Activated CD8-positive, alpha-beta T cell treated with anti-CD3 and anti-CD28 coated beads, Interleukin-2, amount 10 ng/mL, durations not matched to agents 7 days and 5 days (primary cell): Measurements from ENCODE around the gene MEOX2. TPM values are rescaled to one million over a fixed set of nuclear protein-coding genes. Genes with fewer than 3 reads are reported as not detected.

Source experiments
- ATAC-seq: fragments of 150-1000 bp; cut with Tn5 transposase; one replicate; pipeline ENCODE4 v1.10.0; 2021; ENCODE audit warnings: moderate library complexity
- CTCF ChIA-PET: fragments of 350-600 bp; sonication (Branson Sonifier 250); formaldehyde crosslinking; loops from one replicate; lab custom pipeline; 2021; ENCODE audit warnings: antibody characterized with exemption; lab: Charles Lee
- POLR2A ChIA-PET: fragments of 350-600 bp; sonication (Branson Sonifier 250); formaldehyde crosslinking; loops from one replicate; lab custom pipeline; 2021; ENCODE audit warnings: antibody characterized with exemption; lab: Charles Lee
- DNase-seq: peaks from one replicate; pipeline ENCODE4 v3.0.0-alpha.2; 2020
- H3K27ac Mint-ChIP-seq: one replicate; pipeline ENCODE4 v1.8.0; 2021; ENCODE audit warnings: mild to moderate bottlenecking, mixed read lengths
- H3K27me3 Mint-ChIP-seq: one replicate; pipeline ENCODE4 v1.8.0; 2021; ENCODE audit warnings: low read depth, mixed read lengths
- H3K36me3 Mint-ChIP-seq: one replicate; pipeline ENCODE4 v1.8.0; 2021; ENCODE audit warnings: low read depth, mixed read lengths
- H3K4me1 Mint-ChIP-seq: one replicate; pipeline ENCODE4 v1.8.0; 2021; ENCODE audit warnings: low read depth, mixed read lengths
- H3K4me3 Mint-ChIP-seq: one replicate; pipeline ENCODE4 v1.8.0; 2021; ENCODE audit warnings: mild to moderate bottlenecking, mixed read lengths
- H3K9me3 Mint-ChIP-seq: one replicate; pipeline ENCODE4 v1.8.0; 2022; ENCODE audit warnings: mixed read lengths; ENCODE audit not compliant: insufficient read depth
- total RNA-seq, 2 experiments: library from RNA; stranded (reverse); gene quantifications; one replicate each; pipeline ENCODE4 v1.2.3, GENCODE V29; 2021

MEOX2 gene
- total RNA-seq, 2 experiments from 2014 or later, result not detected

- no peak for ATAC-seq
- no peak overlapping the region for H3K4me3 Mint-ChIP-seq
- no peaks in the 10 kb centered on the region for H3K4me1 Mint-ChIP-seq
- H3K36me3 Mint-ChIP-seq, result no peaks in the 10 kb centered on the region
- no peak for DNase-seq
- H3K9me3 Mint-ChIP-seq, result no peaks in the 10 kb centered on the region
- peaks cover under 1% of the 10 kb centered on the region for H3K27me3 Mint-ChIP-seq
- ChIA-PET CTCF (no interaction called here), POLR2A (no interaction called here)
- no peak overlapping the region for H3K27ac Mint-ChIP-seq
Observed at GRCh38 chr7:15679306-15679705, 7.2 kb downstream of the MEOX2 start.

- H3K9me3 Mint-ChIP-seq, result no peaks in the 10 kb centered on the region
- POLR2A ChIA-PET, result no interaction called here
- ATAC-seq, result no peak
- H3K4me1 Mint-ChIP-seq, result no peaks in the 10 kb centered on the region
- H3K4me3 Mint-ChIP-seq, result no peak overlapping the region
- no peak for DNase-seq
- no peaks in the 10 kb centered on the region for H3K36me3 Mint-ChIP-seq
- CTCF ChIA-PET, result no interaction called here
- H3K27me3 Mint-ChIP-seq, result no peaks in the 10 kb centered on the region
- H3K27ac Mint-ChIP-seq, result no peak overlapping the region
Observed at GRCh38 chr7:15678653-15679052, 7.8 kb downstream of the MEOX2 start.

DNA sequence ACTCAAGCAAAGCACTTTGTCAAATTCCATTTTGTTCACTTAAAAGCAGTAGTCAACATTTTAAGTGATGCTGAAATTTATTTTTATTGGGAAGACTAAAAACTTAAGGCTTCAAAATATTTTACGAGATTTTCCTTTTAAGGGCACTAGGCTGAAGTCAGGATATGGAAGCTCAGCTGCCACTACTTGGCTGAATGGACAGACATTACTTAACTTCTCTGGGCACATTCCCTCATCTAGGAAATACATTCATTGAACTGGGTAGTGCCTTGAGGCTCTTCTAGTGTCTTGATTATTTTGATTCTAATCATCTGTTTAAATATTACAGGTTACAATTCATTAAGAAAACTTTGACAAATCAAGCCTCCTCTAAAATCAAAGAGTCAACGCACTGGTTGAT is 11.1 kb downstream of the MEOX2 start:
- POLR2A ChIA-PET, result no interaction called here
- no peaks in the 10 kb centered on the region for H3K9me3 Mint-ChIP-seq
- no peaks in the 10 kb centered on the region for H3K27me3 Mint-ChIP-seq
- H3K36me3 Mint-ChIP-seq, result no peaks in the 10 kb centered on the region
- H3K27ac Mint-ChIP-seq, result no peak overlapping the region
- no peak overlapping the region for H3K4me3 Mint-ChIP-seq
- no peak for ATAC-seq
- H3K4me1 Mint-ChIP-seq, result no peaks in the 10 kb centered on the region
- no peak for DNase-seq
- CTCF ChIA-PET, result no interaction called here

- Mint-ChIP-seq H3K4me1 (no peaks in the 10 kb centered on the region), H3K27me3 (no peaks in the 10 kb centered on the region), H3K4me3 (no peak overlapping the region), H3K36me3 (no peaks in the 10 kb centered on the region), H3K9me3 (no peaks in the 10 kb centered on the region), H3K27ac (no peak overlapping the region)
- ChIA-PET CTCF (no interaction called here), POLR2A (no interaction called here)
- DNase-seq, result no peak
- ATAC-seq, result no peak
Observed at GRCh38 chr7:15674586-15674985, 11.9 kb downstream of the MEOX2 start.

- POLR2A ChIA-PET, result no interaction called here
- ATAC-seq, result no peak
- DNase-seq, result no peak
- Mint-ChIP-seq H3K36me3 (no peaks in the 10 kb centered on the region), H3K27ac (no peak overlapping the region), H3K4me3 (no peak overlapping the region), H3K4me1 (no peaks in the 10 kb centered on the region), H3K9me3 (no peaks in the 10 kb centered on the region), H3K27me3 (no peaks in the 10 kb centered on the region)
- CTCF ChIA-PET, result no interaction called here
Observed at GRCh38 chr7:15669443-15670090, 16.9 kb downstream of the MEOX2 start.

- ChIA-PET POLR2A (no interaction called here), CTCF (no interaction called here)
- Mint-ChIP-seq H3K4me1 (no peaks in the 10 kb centered on the region), H3K9me3 (no peaks in the 10 kb centered on the region), H3K36me3 (no peaks in the 10 kb centered on the region), H3K27me3 (no peaks in the 10 kb centered on the region), H3K4me3 (no peak overlapping the region), H3K27ac (no peak overlapping the region)
- DNase-seq, result no peak
- no peak for ATAC-seq
Observed at GRCh38 chr7:15667991-15668390, 18.5 kb downstream of the MEOX2 start.

GRCh38 chr7:15662451-15662850 is 24.0 kb downstream of the MEOX2 start:
- H3K36me3 Mint-ChIP-seq, result no peaks in the 10 kb centered on the region
- ChIA-PET CTCF (no interaction called here), POLR2A (no interaction called here)
- no peak overlapping the region for H3K27ac Mint-ChIP-seq
- DNase-seq, result no peak
- no peak for ATAC-seq
- no peaks in the 10 kb centered on the region for H3K27me3 Mint-ChIP-seq
- H3K4me1 Mint-ChIP-seq, result no peaks in the 10 kb centered on the region
- no peaks in the 10 kb centered on the region for H3K9me3 Mint-ChIP-seq
- H3K4me3 Mint-ChIP-seq, result no peak overlapping the region

- ATAC-seq (no peak), DNase-seq (no peak)
- Mint-ChIP-seq H3K9me3 (no peaks in the 10 kb centered on the region), H3K4me3 (no peak overlapping the region), H3K36me3 (no peaks in the 10 kb centered on the region), H3K27ac (no peak overlapping the region), H3K27me3 (no peaks in the 10 kb centered on the region), H3K4me1 (no peaks in the 10 kb centered on the region)
- ChIA-PET CTCF (no interaction called here), POLR2A (no interaction called here)
Observed at GRCh38 chr7:15658247-15658646, 28.2 kb downstream of the MEOX2 start.

DNA sequence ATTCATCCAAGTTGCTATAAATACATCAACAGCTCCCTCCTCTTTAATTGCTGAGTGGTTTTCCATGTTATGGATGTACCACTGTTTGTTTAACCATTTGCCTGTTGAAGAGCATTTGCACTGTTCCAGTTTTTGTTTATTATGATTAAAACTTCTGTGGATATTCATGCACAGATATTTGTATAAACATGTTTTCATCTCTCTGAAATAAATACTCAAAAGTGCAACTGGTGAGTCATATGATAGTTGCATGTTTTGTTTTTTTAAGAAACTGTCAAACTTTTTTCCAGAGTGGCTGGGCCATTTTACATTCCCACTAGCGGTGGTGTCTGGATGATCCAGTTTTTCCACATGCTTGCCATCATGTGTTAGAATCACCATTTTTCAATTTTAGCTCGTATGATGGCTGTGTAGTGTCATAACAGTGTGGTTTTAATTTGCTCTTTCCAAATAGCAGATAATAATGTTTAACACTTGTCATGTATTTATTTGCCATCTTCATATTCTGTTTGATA is 33.6 kb downstream of the MEOX2 start:
- Mint-ChIP-seq H3K27me3 (no peaks in the 10 kb centered on the region), H3K4me1 (no peaks in the 10 kb centered on the region), H3K36me3 (no peaks in the 10 kb centered on the region), H3K4me3 (no peak overlapping the region), H3K9me3 (peaks cover 8% of the 10 kb centered on the region), H3K27ac (no peak overlapping the region)
- DNase-seq, result no peak
- ChIA-PET POLR2A (no interaction called here), CTCF (no interaction called here)
- ATAC-seq, result no peak

DNA sequence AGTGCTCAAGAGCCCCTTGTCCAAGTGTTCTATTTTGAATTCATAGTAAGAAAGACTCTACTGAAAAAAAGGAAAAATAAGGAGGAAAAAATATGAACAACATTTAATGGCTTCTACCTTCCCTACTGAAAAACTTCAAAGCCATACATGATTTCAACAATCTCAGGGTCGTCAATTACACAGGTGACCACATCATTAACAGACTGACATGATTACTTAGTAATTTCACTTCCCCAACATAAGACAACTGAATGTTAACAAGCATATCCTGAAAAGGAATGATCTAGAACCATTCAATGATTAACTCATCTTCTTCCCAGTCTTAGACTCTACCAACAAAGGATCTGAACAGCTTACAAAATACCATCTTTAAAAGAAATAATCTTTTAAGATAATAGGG is 34.8 kb downstream of the MEOX2 start:
- H3K4me3 Mint-ChIP-seq, result no peak overlapping the region
- H3K4me1 Mint-ChIP-seq, result no peaks in the 10 kb centered on the region
- ChIA-PET CTCF (no interaction called here), POLR2A (no interaction called here)
- no peak overlapping the region for H3K27ac Mint-ChIP-seq
- H3K9me3 Mint-ChIP-seq, result peaks cover 8% of the 10 kb centered on the region
- DNase-seq (no peak), ATAC-seq (no peak)
- H3K36me3 Mint-ChIP-seq, result no peaks in the 10 kb centered on the region
- H3K27me3 Mint-ChIP-seq, result no peaks in the 10 kb centered on the region

GRCh38 chr7:15650787-15651186 is 35.7 kb downstream of the MEOX2 start:
- ChIA-PET POLR2A (no interaction called here), CTCF (no interaction called here)
- no peaks in the 10 kb centered on the region for H3K4me1 Mint-ChIP-seq
- no peak overlapping the region for H3K27ac Mint-ChIP-seq
- ATAC-seq (no peak), DNase-seq (no peak)
- no peaks in the 10 kb centered on the region for H3K27me3 Mint-ChIP-seq
- H3K36me3 Mint-ChIP-seq, result no peaks in the 10 kb centered on the region
- peaks cover 8% of the 10 kb centered on the region for H3K9me3 Mint-ChIP-seq
- no peak overlapping the region for H3K4me3 Mint-ChIP-seq

GRCh38 chr7:15648461-15648961 is 38.0 kb downstream of the MEOX2 start:
- POLR2A ChIA-PET, result no interaction called here
- peaks cover 8% of the 10 kb centered on the region for H3K9me3 Mint-ChIP-seq
- no peaks in the 10 kb centered on the region for H3K27me3 Mint-ChIP-seq
- H3K27ac Mint-ChIP-seq, result no peak overlapping the region
- H3K4me1 Mint-ChIP-seq, result no peaks in the 10 kb centered on the region
- ATAC-seq (no peak), DNase-seq (no peak)
- CTCF ChIA-PET, result no interaction called here
- no peaks in the 10 kb centered on the region for H3K36me3 Mint-ChIP-seq
- H3K4me3 Mint-ChIP-seq, result no peak overlapping the region

DNA sequence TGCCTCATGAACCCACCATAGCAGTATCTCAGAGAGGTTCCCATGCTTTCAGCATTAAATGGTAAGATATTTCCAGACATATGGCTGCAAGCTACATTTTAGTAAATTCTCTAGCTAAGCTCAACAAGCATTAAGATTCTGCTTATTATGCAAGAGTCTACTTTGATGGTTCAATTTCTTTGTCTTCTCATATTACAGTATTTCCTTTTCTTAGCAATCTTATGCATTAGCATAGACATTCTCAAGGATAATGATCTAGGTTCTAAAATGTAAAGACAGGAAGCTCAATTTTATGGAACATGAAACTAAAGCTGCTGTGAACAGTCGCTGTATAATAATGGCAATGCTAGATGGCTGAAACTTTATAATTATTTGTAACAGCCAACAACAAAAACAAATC is 39.2 kb downstream of the MEOX2 start:
- H3K4me3 Mint-ChIP-seq, result no peak overlapping the region
- no peak overlapping the region for H3K27ac Mint-ChIP-seq
- H3K9me3 Mint-ChIP-seq, result peaks cover 8% of the 10 kb centered on the region
- no peaks in the 10 kb centered on the region for H3K4me1 Mint-ChIP-seq
- ATAC-seq (no peak), DNase-seq (no peak)
- H3K27me3 Mint-ChIP-seq, result no peaks in the 10 kb centered on the region
- no peaks in the 10 kb centered on the region for H3K36me3 Mint-ChIP-seq
- CTCF ChIA-PET, result no interaction called here
- POLR2A ChIA-PET, result no interaction called here
